NCI-H1417 treated with DMSO at 0.1 percent for 48 hours (cell line): ENCODE results near the gene LRRK1.

Experiments used
- DNase-seq: peaks from one replicate; lab custom pipeline; 2025; lab: John Stamatoyannopoulos, UW

LRRK1 gene

GRCh38 chr15:100939791-100940190 lies 20.6 kb downstream of the LRRK1 start:
- DNase-seq, result no peak

- DNase-seq, result no peak
Observed at GRCh38 chr15:100940767-100941379, 21.7 kb downstream of the LRRK1 start.

- no peak for DNase-seq
Observed at GRCh38 chr15:100941536-100941935, 22.4 kb downstream of the LRRK1 start.

- no peak for DNase-seq
Observed at GRCh38 chr15:100942656-100943425, 23.7 kb downstream of the LRRK1 start.

GRCh38 chr15:100944244-100944895 lies 25.2 kb downstream of the LRRK1 start:
- no peak for DNase-seq

- DNase-seq, result no peak
Observed at GRCh38 chr15:100944986-100945385, 25.8 kb downstream of the LRRK1 start.

GRCh38 chr15:100947760-100948429 lies 28.7 kb downstream of the LRRK1 start:
- DNase-seq, result no peak

- DNase-seq, result no peak
Observed at GRCh38 chr15:100948430-100948762, 29.2 kb downstream of the LRRK1 start.

GRCh38 chr15:100949691-100950090 lies 30.5 kb downstream of the LRRK1 start:
- no peak for DNase-seq

- DNase-seq, result no peak
Observed at GRCh38 chr15:100951965-100952364, 32.8 kb downstream of the LRRK1 start.

- DNase-seq, result no peak
Observed at GRCh38 chr15:100952566-100952965, 33.4 kb downstream of the LRRK1 start.

- DNase-seq, result no peak
Observed at GRCh38 chr15:100958326-100959065, 39.3 kb downstream of the LRRK1 start.

GRCh38 chr15:100959066-100960050 lies 40.2 kb downstream of the LRRK1 start:
- DNase-seq, result no peak

- DNase-seq, result no peak
Observed at GRCh38 chr15:100966997-100967396, 47.8 kb downstream of the LRRK1 start.

GRCh38 chr15:100968050-100968966 lies 49.2 kb downstream of the LRRK1 start:
- no peak for DNase-seq

- DNase-seq, result no peak
Observed at GRCh38 chr15:100972975-100973350, 53.8 kb downstream of the LRRK1 start.

- DNase-seq, result no peak
Observed at GRCh38 chr15:100973351-100974111, 54.4 kb downstream of the LRRK1 start.

- DNase-seq, result no peak
Observed at GRCh38 chr15:100975043-100975442, 55.9 kb downstream of the LRRK1 start.
